HS-5 (cell line): ENCODE data around the gene PDZD4.

Experiments used
- DNase-seq: peaks from one replicate; pipeline ENCODE4 v3.0.0-alpha.2; 2012; ENCODE audit warnings: low read depth

PDZD4 gene

DNA sequence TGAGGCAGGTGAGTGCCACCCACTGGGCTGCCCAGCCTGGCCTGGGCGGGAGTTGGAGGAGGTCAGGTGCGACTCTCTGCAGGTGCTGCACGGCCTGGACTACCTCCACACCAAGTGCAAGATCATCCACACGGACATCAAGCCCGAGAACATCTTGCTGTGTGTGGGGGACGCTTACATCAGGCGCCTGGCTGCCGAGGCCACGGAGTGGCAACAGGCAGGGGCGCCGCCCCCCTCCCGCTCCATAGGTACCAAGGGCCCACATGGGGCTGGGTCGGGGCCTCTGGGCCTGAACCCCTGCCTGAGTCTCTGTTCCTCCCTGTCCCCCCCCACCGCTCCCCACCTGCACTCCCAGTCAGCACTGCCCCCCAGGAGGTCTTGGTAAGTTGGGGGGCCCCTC, 47.5 kb downstream of the PDZD4 start:
- no peak for DNase-seq

DNA sequence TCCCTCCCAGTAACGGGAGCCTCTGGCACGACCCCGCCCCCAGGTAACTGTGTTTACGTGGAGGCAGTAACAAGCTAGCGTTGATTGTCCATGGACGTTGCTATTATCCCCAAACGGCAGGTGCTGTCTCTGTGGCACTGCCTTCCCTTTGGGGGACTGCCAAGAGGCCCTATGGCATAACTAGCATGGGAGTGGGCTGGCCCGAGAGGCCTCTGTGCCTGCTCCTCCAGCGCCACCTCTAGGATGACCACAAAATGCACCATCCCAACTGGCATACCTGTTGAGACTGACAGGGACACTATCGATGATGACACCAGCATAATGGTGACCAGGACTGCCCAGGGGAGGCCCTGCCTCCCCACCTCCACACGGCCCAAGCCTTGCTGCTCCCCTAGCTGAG, 48.0 kb downstream of the PDZD4 start:
- DNase-seq, result no peak

- DNase-seq, result no peak
Measured at GRCh38 chrX:153781428-153782047, 48.8 kb downstream of the PDZD4 start.

DNA sequence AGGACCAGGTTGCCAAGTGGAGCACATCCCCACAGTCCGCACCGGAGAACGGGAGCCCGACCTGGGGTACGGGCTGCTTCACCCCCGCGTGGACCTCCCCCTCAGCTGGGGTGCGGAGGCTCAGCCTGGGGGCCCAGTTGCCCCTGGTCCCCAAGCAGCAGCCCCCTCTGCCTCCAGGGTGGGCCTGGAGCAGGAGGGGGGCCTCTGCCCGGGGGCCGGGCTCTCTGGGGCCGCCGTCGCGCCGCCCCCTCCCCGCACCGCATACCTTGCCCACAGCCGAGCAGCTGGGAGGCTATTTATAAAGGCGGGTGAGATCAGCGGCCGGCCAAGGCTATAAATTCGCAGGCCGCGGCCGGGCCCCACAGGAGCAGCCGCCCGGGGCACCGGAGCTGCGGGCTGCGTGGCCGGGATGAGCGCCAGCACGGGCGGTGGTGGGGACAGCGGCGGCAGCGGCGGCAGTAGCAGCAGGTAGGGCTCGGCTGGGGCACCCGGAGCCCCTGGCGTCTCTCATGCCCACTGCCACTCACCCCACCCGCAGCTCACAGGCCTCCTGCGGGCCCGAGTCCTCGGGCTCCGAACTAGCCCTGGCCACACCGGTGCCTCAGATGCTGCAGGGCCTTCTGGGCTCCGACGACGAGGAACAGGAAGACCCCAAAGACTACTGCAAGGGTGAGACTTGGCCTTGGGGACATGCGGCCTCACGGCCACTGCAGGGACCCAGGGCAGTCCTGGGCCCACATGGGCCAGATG, 49.5 kb downstream of the PDZD4 start, which contains the start of gene SRPK3:
SRPK3 (plus strand) TSS at position 364 of the 750 bp plus-strand sequence; CDS start at position 410, 46 bp downstream.
- DNase-seq, result no peak

DNA sequence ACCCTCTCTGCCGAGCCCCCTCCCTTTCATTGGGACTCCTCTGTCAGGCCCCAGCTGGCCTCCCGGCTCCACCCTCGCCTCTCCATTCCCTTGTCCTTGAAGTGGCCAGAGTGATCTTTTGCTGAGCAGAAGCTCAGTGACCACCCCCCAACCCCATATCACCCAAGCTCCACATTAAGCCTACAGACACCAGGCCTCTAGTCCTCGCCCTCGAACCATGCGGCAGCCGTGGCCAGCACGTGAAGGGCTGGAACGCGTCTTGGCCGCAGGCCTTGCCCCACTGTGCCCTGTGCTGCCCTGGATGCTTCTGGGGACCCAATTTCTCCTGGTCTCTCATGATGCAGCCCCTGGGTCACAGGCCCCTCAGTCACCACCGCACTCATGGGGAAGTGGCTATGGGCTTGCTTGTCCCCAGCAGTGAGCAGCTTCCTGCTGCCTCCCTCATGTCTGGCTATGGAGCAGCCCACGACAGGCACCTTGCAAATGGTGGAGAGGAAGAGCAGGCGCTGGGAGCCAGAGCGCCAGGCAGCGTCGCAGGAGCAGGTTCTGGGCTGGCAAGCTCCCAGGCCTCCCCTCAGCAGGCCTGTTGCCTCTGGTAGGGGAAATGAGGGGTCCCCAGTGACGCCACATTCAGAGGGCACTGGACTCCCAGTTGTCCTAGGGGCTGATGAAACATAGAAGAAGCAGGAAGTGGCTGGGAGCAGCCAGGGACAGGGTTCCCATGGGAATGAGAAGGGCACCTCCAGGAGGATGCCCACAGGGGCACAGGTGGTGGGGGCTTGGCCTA, 50.3 kb downstream of the PDZD4 start:
- no peak for DNase-seq

GRCh38 chrX:153778684-153779101, 51.7 kb downstream of the PDZD4 start:
- no peak for DNase-seq

DNA sequence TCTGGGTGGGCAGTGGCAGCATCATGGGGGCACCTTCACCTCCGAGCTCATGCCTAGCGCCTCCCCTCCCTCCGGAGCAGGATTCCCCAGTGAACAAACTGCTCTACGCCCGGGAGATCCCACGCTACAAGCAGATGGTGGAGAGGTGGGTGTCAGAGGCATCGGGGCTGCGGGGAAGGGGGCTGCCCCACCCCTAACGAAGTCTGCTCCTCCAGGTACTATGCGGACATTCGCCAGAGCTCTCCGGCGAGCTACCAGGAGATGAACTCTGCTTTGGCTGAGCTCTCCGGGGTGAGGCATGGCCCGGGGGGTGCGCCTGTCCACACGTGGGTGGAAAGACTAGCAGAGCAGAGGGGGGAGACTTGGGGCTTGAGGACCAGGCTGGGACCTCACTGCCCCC, 52.2 kb downstream of the PDZD4 start:
- DNase-seq, result no peak

- DNase-seq, result no peak
Measured at GRCh38 chrX:153777261-153778090, 52.9 kb downstream of the PDZD4 start.

DNA sequence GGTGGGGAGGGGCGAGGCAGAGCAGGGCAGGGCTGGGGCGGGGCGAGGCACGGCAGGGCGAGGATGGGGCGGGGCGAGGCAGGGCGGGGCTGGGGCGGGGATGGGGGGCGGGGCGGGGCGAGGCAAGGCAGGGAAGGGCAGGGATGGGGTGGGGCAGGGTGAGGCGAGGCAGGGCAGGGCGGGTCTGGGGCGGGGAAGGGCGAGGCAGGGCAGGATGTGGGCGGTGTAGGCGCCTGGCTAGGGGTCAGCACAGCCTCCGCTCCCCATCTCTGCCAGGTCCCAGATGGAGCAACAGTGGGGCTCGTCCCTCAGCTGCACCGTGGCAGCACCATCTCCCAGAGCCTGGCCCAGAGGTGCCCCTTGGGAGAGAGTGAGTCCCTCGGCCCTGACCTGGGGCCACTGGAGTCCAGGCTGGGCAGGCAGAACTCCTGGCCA, 53.7 kb downstream of the PDZD4 start:
- no peak for DNase-seq

GRCh38 chrX:153776120-153776599, 54.2 kb downstream of the PDZD4 start:
- no peak for DNase-seq

- no peak for DNase-seq
Measured at GRCh38 chrX:153775293-153776119, 54.8 kb downstream of the PDZD4 start.

- DNase-seq, result no peak
Measured at GRCh38 chrX:153774576-153775292, 55.6 kb downstream of the PDZD4 start.

DNA sequence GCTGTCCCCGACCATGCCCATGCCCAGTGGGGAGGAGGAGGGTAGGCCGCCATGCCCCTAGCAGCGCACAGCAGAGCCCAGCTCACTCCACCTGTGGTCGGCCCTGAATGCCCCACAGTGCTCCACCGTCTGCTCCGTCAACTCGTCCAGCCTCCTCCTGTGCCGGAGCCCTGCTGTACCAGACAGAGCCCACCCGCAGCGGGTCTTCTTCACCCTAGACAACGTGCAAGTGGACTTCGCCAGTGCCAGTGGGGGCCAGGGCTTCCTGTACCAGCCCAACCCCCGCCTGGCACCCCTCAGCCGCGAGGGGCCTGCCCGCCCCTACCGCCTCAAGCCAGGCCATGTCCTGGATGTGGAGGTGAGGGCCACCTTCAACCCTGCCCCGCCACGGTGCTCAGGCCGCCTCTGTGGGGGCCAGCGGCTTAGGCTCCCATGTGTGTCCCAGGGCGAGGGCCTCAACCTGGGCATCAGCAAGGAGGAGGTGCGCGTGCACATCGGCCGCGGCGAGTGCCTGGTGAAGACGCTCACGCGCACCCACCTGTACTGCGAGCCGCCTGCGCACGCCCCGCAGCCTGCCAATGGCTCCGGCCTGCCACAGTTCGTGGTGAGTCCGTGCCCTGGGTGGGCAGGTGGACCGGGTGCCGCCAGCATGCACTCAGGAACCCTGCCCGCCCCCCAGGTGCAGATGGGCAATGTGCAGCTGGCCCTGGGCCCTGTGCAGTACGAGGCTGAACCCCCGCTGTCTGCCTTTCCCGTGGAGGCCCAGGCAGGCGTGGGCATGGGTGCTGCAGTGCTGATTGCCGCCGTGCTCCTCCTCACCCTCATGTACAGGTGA, 56.4 kb downstream of the PDZD4 start:
- DNase-seq, result no peak

DNA sequence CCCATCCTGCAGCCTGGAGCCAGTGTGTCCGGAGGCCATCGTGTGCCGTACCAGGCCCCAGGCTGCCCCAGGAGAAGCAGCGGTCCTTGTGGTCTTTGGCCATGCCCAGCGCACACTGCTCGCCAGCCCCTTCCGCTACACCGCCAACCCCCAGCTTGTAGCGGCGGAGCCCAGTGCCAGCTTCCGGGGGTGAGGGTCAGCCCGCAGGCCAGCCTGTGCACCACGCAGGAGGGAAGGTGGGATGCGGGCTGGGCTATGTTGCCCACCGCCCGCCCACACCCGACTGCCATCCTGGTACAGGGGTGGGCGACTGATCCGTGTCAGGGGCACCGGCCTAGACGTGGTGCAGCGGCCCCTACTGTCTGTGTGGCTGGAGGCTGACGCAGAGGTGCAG, 57.1 kb downstream of the PDZD4 start:
- no peak for DNase-seq

- no peak for DNase-seq
Measured at GRCh38 chrX:153772316-153773217, 57.8 kb downstream of the PDZD4 start.

DNA sequence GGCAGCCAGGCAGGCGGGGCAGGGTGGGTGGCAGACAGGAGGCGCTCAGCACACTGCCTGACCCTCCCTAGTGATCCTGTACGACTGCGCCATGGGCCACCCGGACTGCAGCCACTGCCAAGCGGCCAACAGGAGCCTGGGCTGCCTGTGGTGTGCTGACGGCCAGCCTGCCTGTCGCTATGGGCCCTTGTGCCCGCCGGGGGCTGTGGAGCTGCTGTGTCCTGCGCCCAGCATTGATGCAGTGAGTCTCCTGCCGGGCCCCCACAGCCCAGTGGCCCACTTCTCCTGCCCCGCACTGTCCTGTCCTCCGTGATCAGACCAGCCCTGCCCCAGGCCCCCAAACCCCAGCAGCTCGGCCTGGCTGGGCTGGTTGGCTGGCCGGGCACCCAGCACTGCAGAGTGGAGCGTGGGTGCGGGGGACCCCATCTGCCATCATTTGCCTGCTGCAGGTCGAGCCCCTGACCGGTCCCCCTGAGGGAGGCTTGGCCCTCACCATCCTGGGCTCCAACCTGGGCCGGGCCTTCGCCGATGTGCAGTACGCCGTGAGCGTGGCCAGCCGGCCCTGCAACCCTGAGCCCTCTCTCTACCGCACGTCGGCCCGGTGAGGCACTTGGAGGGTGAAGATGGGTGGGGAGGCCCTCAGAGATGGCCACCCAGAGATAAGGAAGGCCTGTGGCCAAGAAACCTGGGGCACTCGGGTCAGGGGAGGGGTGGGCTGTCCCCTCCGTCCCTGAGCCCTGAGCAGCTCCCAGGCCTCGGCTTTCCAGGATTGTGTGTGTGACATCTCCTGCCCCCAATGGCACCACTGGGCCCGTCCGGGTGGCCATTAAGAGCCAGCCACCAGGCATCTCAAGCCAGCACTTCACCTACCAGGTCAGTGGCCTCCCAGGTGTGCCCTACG, 58.7 kb downstream of the PDZD4 start:
- no peak for DNase-seq
